Heart left ventricle (tissue), 13 donors: ENCODE data around the gene KLHDC8A.

Source experiments
- POLR2A ChIP-seq, 2 donors: fragments of 450-650 bp; IDR thresholded peaks; one replicate each; pipeline ENCODE4 v1.6.1; 2017; ENCODE audit warnings: antibody characterized with exemption in 2 of 2, mild to moderate bottlenecking in 2 of 2, moderate library complexity in 2 of 2
- TF ChIP-seq, protein P1 (sequence below), 12 donors: fragments of 200-600 bp; sonication (generic) in 4 of 12; IDR thresholded peaks; one replicate each; pipeline versions ENCODE4 v1.5.0 to v1.8.0; 2018 to 2022; ENCODE audit warnings: antibody characterized with exemption in 12 of 12, mild to moderate bottlenecking in 5 of 12
- donor health status: ischemic (EF 13 %, LVEDD 7.1; RV severe dilation, severe dysfunction).
- donor health status: DM: no; HTN: yes; CAD: no.
- donor health status: DM: no; HTN: no; CAD: no.
- donor health status: ischemic (EF 25% LVEDD 6.9; RV normal size, moderate dysfunction).
- donor health status: ischemic (EF 25% LVEDD 5.7; RV mildly dilated, moderate dysfunction).
- donor health status: ischemic (EF 35%, LVEDD 5.7; RV mildly dilated, moderate dysfunction).
- donor health status: nonischemic (EF 11% LVEDD 7.7; RV severe dilation, severe dysfunction).
- donor health status: DM: yes; HTN: yes; CAD: no.
- donor health status: PGD.
- donor health status: ischemic (EF 29% LVEDD 5.4; RV normal size, mild dysfunction).
- donor health status: nonischemic (EF 23%, LVEDD 6.1; RV moderate dilation, normal function).

DNA sequence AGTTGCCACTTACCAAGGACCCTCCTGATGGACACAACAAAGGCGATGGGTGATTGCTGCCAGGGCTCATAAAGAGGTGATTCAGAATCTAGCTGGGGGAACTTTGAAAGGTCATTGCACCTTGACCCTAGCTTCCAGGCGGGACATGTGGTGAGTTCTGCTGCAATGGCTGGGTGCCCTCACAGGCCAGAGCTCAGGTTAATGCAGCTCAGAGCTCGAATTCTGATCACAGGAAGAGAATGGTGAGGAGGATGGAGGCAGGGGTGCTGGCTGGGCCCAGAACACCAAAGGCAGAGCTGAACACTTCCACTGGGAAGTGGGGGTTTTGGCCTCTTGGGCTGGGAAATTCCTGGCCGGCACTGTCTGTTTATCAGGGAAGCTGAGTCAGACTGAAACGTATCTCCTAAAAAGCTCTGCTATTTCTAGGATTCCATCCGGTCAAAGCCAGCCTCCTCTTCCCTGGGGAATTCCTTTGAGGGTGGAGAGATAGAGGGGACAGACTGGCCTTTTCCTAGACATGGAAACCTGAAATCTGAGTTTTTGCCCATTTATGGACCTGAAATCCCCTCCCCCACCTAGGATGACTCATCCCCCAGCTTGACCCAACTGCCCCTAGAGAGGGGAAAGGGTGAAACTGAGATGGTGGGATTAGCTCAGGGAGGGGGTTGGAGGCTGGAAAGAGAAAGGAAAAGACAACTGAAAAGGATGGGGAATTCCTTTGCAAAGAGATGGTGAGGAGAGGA lies 62.4 kb downstream of the KLHDC8A start:
- TF ChIP-seq, protein P1, sequence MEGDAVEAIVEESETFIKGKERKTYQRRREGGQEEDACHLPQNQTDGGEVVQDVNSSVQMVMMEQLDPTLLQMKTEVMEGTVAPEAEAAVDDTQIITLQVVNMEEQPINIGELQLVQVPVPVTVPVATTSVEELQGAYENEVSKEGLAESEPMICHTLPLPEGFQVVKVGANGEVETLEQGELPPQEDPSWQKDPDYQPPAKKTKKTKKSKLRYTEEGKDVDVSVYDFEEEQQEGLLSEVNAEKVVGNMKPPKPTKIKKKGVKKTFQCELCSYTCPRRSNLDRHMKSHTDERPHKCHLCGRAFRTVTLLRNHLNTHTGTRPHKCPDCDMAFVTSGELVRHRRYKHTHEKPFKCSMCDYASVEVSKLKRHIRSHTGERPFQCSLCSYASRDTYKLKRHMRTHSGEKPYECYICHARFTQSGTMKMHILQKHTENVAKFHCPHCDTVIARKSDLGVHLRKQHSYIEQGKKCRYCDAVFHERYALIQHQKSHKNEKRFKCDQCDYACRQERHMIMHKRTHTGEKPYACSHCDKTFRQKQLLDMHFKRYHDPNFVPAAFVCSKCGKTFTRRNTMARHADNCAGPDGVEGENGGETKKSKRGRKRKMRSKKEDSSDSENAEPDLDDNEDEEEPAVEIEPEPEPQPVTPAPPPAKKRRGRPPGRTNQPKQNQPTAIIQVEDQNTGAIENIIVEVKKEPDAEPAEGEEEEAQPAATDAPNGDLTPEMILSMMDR (IDR thresholded peaks at IDR 0.05), result no peak
- TF ChIP-seq POLR2A (IDR thresholded peaks at IDR 0.05), result no peak
